Astrocyte of the spinal cord (primary cell): ENCODE measurements around the gene IGFBP4.

Source experiments
- DNase-seq: peaks from one replicate; pipeline ENCODE4 v3.0.0; 2011; ENCODE audit warnings: low read depth, low spot score
- H3K4me3 ChIP-seq: 2 replicates; pipeline ENCODE4 v1.5.1; 2011; ENCODE audit warnings: low read depth, mild to moderate bottlenecking, low read length, moderate library complexity
- CTCF ChIP-seq: IDR thresholded peaks from 2 replicates; pipeline ENCODE4 v1.5.1; 2012; ENCODE audit warnings: low read depth, mild to moderate bottlenecking, low read length, inconsistent platforms
- in situ Hi-C: cut with HindIII; loops from 2 replicates; pipeline ENCODE4 v1.10.0; 2017; ENCODE audit warnings: low sequenced_read_pairs

IGFBP4 gene

GRCh38 chr17:40501499-40501911, 58.3 kb downstream of the IGFBP4 start, which contains the start of gene TNS4:
Gene TNS4, minus strand, starts transcription at chr17:40501623. Its CDS starts 5,198 bp downstream, at chr17:40496425.
- no peak for TF ChIP-seq CTCF
- in situ Hi-C loops: no loop called here
- H3K4me3 ChIP-seq: no peak within 1 kb of the TSS
- no peak for DNase-seq

- in situ Hi-C loops: no loop called here
- no peak for TF ChIP-seq CTCF
- no peak for DNase-seq
- H3K4me3 ChIP-seq: no peak overlapping the region
Observed at GRCh38 chr17:40502716-40503115, 59.5 kb downstream of the IGFBP4 start.

- no peak for TF ChIP-seq CTCF
- no peak overlapping the region for H3K4me3 ChIP-seq
- in situ Hi-C loops: no loop called here
- no peak for DNase-seq
Observed at GRCh38 chr17:40503154-40503553, 59.9 kb downstream of the IGFBP4 start.

GRCh38 chr17:40506786-40507185, 63.5 kb downstream of the IGFBP4 start:
- no peak for TF ChIP-seq CTCF
- no peak overlapping the region for H3K4me3 ChIP-seq
- DNase-seq: no peak
- in situ Hi-C loops: no loop called here
